ENCODE results near the gene CTBP2.
"Not testable (repeated sequence)": the region's sequence is repeated elsewhere in the genome, so short reads cannot be mapped to it uniquely, and the experiment has no call there.

The CTBP2 gene

DNA sequence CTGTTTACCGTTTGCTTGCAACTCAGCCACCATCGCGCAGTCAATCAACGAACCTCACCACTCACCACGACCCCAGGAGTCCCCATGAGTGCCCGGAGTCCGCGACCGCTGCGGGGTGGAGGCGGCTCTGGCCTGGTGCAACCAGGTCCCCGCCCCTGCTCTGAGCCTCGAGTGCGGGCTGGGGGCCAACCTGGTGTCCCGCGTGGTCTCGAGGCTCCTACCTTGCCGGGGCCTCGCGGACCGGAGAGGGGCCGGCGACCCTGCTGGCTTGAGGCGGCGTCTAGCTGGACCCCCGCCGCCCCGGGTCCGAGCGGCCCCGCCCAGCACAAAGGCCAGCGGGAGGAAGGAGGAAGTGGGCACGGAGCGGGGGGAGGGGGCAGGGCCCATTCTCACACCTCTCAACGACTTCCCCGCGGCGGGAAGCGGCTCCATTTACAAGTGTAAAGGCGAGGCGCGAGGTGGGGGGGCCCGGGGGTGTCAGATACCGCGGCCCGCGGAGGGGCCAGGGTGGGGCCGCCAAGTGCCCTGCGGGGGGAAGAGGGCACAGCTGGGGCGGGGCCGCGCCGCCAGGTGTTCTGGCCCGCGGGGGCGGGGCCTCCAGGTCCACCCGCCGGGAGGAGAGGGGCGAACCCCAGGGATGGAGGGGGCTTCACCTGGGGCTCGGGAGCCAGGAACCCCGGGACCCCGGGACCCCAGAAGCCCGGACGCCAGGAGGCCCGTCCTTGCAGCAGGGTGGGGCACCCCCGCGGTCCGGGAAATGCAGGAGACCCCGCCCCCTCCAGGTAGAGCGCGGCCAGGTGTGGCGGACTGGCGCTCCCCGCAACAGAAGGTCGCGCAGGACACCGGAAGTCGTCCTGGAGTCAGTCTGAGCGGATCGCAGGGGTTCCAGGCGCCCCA, 8.6 kb downstream of the CTBP2 start:
- Histone ChIP-seq H3K4me3 (ENCODE audit: low read length) (no peak overlapping the region), H3K27me3 (ENCODE audit: insufficient read depth, low read length, poor library complexity) (no peaks in the 10 kb centered on the region), H2BK120ac (ENCODE audit: low read depth, low read length) (no peak overlapping the region), H2AK5ac (ENCODE audit: low read length) (peak overlapping the region; percentile 96), H3K79me2 (ENCODE audit: control insufficient read depth, insufficient read depth, low read length) (peaks cover 96% of the 10 kb centered on the region), H3K56ac (ENCODE audit: low read length) (peak overlapping the region; percentile 90), H3K4ac (ENCODE audit: low read depth, low read length) (peak overlapping the region; percentile 58), H4K8ac (ENCODE audit: low read depth, low read length) (no peak overlapping the region), H3K79me1 (ENCODE audit: low read length) (peaks cover 16% of the 10 kb centered on the region), H3K27ac (ENCODE audit: low read depth, low read length) (no peak overlapping the region), H3K23ac (ENCODE audit: low read length) (no peak overlapping the region), H2BK15ac (replicated peaks; ENCODE audit: low read depth) (no peak overlapping the region), H3K36me3 (ENCODE audit: control insufficient read depth, insufficient read depth, low read length) (peaks cover 5% of the 10 kb centered on the region), H3K18ac (ENCODE audit: low read length) (peak overlapping the region; percentile 77), H3K4me2 (ENCODE audit: low read length) (peak overlapping the region; percentile 40), H3K4me1 (ENCODE audit: control insufficient read depth, low read depth, low read length) (peaks cover 60% of the 10 kb centered on the region), H3K9ac (ENCODE audit: low read length) (peak overlapping the region; percentile 63), H4K5ac (ENCODE audit: low read length) (no peak overlapping the region), H2BK5ac (ENCODE audit: low read length) (peak overlapping the region; percentile 45)
- peak; percentile 89 for DNase-seq
- no CpG with 5 or more reads among the region's 81 CpGs for WGBS (ENCODE audit: extremely low coverage, insufficient coverage, low lambda C conversion rate)

DNA sequence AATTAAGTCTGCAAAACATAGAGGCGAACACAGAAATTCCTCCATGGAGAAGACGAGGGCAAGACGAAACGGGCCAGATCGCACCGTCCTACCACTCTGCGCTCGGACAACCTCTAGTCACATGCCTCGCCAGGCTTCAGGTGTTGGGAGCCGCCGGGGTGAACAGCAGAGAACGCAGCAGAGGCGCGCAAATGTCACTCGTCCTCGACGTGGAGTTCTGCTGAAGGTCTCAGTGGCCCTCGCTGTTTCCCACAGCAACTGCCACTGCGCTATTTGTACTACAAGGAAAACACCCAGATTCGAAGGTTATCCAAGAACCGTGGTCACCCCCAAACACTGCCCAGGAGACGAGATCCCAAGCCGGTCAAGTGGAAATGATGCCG, 9.2 kb downstream of the CTBP2 start:
- H3K4me2 ChIP-seq (ENCODE audit: low read length): peak overlapping the region; percentile 36
- H3K79me1 ChIP-seq (ENCODE audit: low read length): peaks cover 16% of the 10 kb centered on the region
- peak overlapping the region; percentile 58 for H3K4ac ChIP-seq (ENCODE audit: low read depth, low read length)
- peak overlapping the region; percentile 80 for H3K23ac ChIP-seq (ENCODE audit: low read length)
- no peak overlapping the region for H2BK120ac ChIP-seq (ENCODE audit: low read depth, low read length)
- no peak overlapping the region for H2BK15ac ChIP-seq (replicated peaks; ENCODE audit: low read depth)
- H2BK5ac ChIP-seq (ENCODE audit: low read length): peak overlapping the region; percentile 45
- H3K56ac ChIP-seq (ENCODE audit: low read length): peak overlapping the region; percentile 90
- no CpG with 5 or more reads among the region's 24 CpGs for WGBS (ENCODE audit: extremely low coverage, insufficient coverage, low lambda C conversion rate)
- H3K36me3 ChIP-seq (ENCODE audit: control insufficient read depth, insufficient read depth, low read length): peaks cover 5% of the 10 kb centered on the region
- no peak overlapping the region for H4K8ac ChIP-seq (ENCODE audit: low read depth, low read length)
- H2AK5ac ChIP-seq (ENCODE audit: low read length): peak overlapping the region; percentile 96
- no peak overlapping the region for H3K4me3 ChIP-seq (ENCODE audit: low read length)
- H3K27me3 ChIP-seq (ENCODE audit: insufficient read depth, low read length, poor library complexity): no peaks in the 10 kb centered on the region
- H3K4me1 ChIP-seq (ENCODE audit: control insufficient read depth, low read depth, low read length): peaks cover 60% of the 10 kb centered on the region
- no peak overlapping the region for H3K27ac ChIP-seq (ENCODE audit: low read depth, low read length)
- no peak overlapping the region for H4K5ac ChIP-seq (ENCODE audit: low read length)
- no peak for DNase-seq
- peak overlapping the region; percentile 64 for H3K18ac ChIP-seq (ENCODE audit: low read length)
- H3K9ac ChIP-seq (ENCODE audit: low read length): peak overlapping the region; percentile 63
- H3K79me2 ChIP-seq (ENCODE audit: control insufficient read depth, insufficient read depth, low read length): peaks cover 96% of the 10 kb centered on the region

DNA sequence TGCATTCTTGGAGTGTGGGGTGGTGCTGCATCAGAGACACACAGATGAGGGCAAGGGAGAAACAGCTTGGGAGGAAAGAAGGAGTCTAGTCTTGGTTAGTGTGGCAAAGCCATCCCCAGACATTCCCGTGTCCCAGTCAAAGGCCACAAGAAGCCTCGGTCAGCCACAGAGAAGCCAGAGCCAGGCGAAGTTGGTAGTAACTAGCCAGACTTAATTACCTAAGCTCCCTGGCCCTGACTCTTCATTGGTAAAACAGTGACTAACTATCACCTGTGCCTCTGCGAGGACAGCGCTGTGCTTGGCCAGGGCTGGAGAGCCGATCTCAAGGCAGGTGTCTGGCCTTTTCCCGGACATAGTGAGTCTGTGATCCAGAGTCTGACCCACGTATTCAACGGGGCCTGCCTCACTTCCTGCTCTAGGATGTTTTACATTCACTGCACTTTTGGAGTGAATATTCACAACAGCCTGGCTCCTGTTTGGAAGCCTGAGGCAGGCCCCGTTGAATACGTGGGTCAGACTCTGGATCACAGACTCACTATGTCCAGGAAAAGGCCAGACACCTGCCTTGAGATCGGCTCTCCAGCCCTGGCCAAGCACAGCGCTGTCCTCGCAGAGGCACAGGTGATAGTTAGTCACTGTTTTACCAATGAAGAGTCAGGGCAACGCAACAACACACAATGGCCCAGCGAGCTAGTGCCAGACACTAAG, 9.8 kb downstream of the CTBP2 start:
- not testable (repeated sequence) for H3K36me3 ChIP-seq (ENCODE audit: control insufficient read depth, insufficient read depth, low read length); H3K4me3 ChIP-seq (ENCODE audit: low read length); H3K23ac ChIP-seq (ENCODE audit: low read length); H2BK5ac ChIP-seq (ENCODE audit: low read length); H3K9ac ChIP-seq (ENCODE audit: low read length); H4K5ac ChIP-seq (ENCODE audit: low read length); H4K8ac ChIP-seq (ENCODE audit: low read depth, low read length); H3K4ac ChIP-seq (ENCODE audit: low read depth, low read length); H2AK5ac ChIP-seq (ENCODE audit: low read length); H3K27me3 ChIP-seq (ENCODE audit: insufficient read depth, low read length, poor library complexity); H3K27ac ChIP-seq (ENCODE audit: low read depth, low read length); H2BK15ac ChIP-seq (replicated peaks; ENCODE audit: low read depth); H2BK120ac ChIP-seq (ENCODE audit: low read depth, low read length); H3K4me2 ChIP-seq (ENCODE audit: low read length); H3K18ac ChIP-seq (ENCODE audit: low read length); DNase-seq
- Histone ChIP-seq H3K56ac (ENCODE audit: low read length) (peak overlapping the region; percentile 90), H3K79me2 (ENCODE audit: control insufficient read depth, insufficient read depth, low read length) (peaks cover 96% of the 10 kb centered on the region), H3K4me1 (ENCODE audit: control insufficient read depth, low read depth, low read length) (peaks cover 53% of the 10 kb centered on the region), H3K79me1 (ENCODE audit: low read length) (peaks cover 16% of the 10 kb centered on the region)
- no CpG with 5 or more reads among the region's 16 CpGs for WGBS (ENCODE audit: extremely low coverage, insufficient coverage, low lambda C conversion rate)

DNA sequence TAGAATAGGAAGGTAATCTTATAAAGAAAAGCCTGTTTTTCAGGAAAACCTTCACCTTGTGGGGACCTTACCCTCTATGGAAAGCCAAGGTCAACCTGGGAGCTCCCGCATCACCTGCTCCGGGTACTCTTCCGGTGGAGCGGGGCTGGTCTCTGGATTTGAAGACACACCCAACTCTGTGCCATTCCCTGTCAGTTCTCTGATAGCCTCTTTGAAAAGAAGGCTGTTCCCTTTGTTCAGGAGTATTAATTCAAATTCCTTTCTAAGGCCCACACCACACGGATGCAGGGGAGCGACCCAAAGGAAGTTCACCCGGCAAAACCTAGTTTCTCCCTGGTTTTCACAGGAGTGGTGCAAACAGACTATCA, 10.7 kb downstream of the CTBP2 start:
- H4K8ac ChIP-seq (ENCODE audit: low read depth, low read length): no peak overlapping the region
- no peak overlapping the region for H3K4ac ChIP-seq (ENCODE audit: low read depth, low read length)
- H3K56ac ChIP-seq (ENCODE audit: low read length): peak overlapping the region; percentile 52
- H3K23ac ChIP-seq (ENCODE audit: low read length): no peak overlapping the region
- H3K4me1 ChIP-seq (ENCODE audit: control insufficient read depth, low read depth, low read length): peaks cover 50% of the 10 kb centered on the region
- H3K9ac ChIP-seq (ENCODE audit: low read length): no peak overlapping the region
- H3K18ac ChIP-seq (ENCODE audit: low read length): no peak overlapping the region
- H3K4me2 ChIP-seq (ENCODE audit: low read length): no peak overlapping the region
- no peak overlapping the region for H4K5ac ChIP-seq (ENCODE audit: low read length)
- H3K27ac ChIP-seq (ENCODE audit: low read depth, low read length): no peak overlapping the region
- no peak for DNase-seq
- peaks cover 5% of the 10 kb centered on the region for H3K36me3 ChIP-seq (ENCODE audit: control insufficient read depth, insufficient read depth, low read length)
- no peak overlapping the region for H2AK5ac ChIP-seq (ENCODE audit: low read length)
- no peak overlapping the region for H2BK5ac ChIP-seq (ENCODE audit: low read length)
- no peaks in the 10 kb centered on the region for H3K27me3 ChIP-seq (ENCODE audit: insufficient read depth, low read length, poor library complexity)
- H3K79me2 ChIP-seq (ENCODE audit: control insufficient read depth, insufficient read depth, low read length): peaks cover 98% of the 10 kb centered on the region
- peaks cover 16% of the 10 kb centered on the region for H3K79me1 ChIP-seq (ENCODE audit: low read length)
- no peak overlapping the region for H3K4me3 ChIP-seq (ENCODE audit: low read length)
- no CpG with 5 or more reads among the region's 7 CpGs for WGBS (ENCODE audit: extremely low coverage, insufficient coverage, low lambda C conversion rate)
- H2BK120ac ChIP-seq (ENCODE audit: low read depth, low read length): no peak overlapping the region
- H2BK15ac ChIP-seq (replicated peaks; ENCODE audit: low read depth): no peak overlapping the region

DNA sequence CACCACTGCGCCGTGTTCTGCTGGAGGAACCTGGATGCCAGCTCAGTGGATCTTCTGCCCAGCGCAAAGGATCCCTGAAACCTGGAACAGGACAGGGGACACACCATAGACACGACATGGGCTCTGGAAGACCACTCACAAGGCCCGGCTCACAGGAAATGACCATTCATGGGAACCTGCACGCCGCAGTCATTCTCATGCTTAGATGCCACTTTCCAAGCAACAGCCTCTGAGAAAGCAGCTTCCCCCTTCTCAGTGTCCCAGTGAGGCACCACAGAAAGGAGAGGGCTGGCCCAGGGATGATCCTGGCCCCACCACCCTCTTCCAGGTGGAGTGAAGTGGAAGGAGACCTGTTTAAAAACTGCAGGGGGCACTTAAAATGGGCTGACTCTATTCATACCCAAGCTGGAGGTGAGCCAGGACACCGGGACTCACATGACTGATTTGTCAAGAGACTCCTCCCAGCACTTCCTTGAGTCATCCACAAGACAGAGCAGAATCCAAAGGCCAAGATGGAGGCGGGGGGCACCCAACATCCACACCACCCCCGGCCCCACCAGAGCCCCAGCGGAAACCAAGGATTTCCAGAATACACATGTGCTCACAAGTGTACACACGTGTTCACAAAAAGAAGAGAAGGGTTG, 11.2 kb downstream of the CTBP2 start:
- H4K5ac ChIP-seq (ENCODE audit: low read length): no peak overlapping the region
- H2BK120ac ChIP-seq (ENCODE audit: low read depth, low read length): no peak overlapping the region
- no peak overlapping the region for H3K4me3 ChIP-seq (ENCODE audit: low read length)
- peak overlapping the region; percentile 22 for H3K56ac ChIP-seq (ENCODE audit: low read length)
- no peak overlapping the region for H3K27ac ChIP-seq (ENCODE audit: low read depth, low read length)
- no peak overlapping the region for H3K18ac ChIP-seq (ENCODE audit: low read length)
- no peak overlapping the region for H4K8ac ChIP-seq (ENCODE audit: low read depth, low read length)
- no peaks in the 10 kb centered on the region for H3K27me3 ChIP-seq (ENCODE audit: insufficient read depth, low read length, poor library complexity)
- no peak overlapping the region for H2BK5ac ChIP-seq (ENCODE audit: low read length)
- peaks cover 98% of the 10 kb centered on the region for H3K79me2 ChIP-seq (ENCODE audit: control insufficient read depth, insufficient read depth, low read length)
- WGBS (ENCODE audit: extremely low coverage, insufficient coverage, low lambda C conversion rate): no CpG with 5 or more reads among the region's 12 CpGs
- H2AK5ac ChIP-seq (ENCODE audit: low read length): no peak overlapping the region
- DNase-seq: no peak
- H3K4me2 ChIP-seq (ENCODE audit: low read length): no peak overlapping the region
- no peak overlapping the region for H3K23ac ChIP-seq (ENCODE audit: low read length)
- H2BK15ac ChIP-seq (replicated peaks; ENCODE audit: low read depth): no peak overlapping the region
- H3K4ac ChIP-seq (ENCODE audit: low read depth, low read length): no peak overlapping the region
- H3K4me1 ChIP-seq (ENCODE audit: control insufficient read depth, low read depth, low read length): peaks cover 49% of the 10 kb centered on the region
- peaks cover 5% of the 10 kb centered on the region for H3K36me3 ChIP-seq (ENCODE audit: control insufficient read depth, insufficient read depth, low read length)
- H3K79me1 ChIP-seq (ENCODE audit: low read length): peaks cover 16% of the 10 kb centered on the region
- no peak overlapping the region for H3K9ac ChIP-seq (ENCODE audit: low read length)
